K562 (cell line): ENCODE data around the gene CCSER1. TPM values are rescaled to one million over a fixed set of nuclear protein-coding genes. Genes with fewer than 3 reads are reported as not detected.

ENCODE experiments used
- ATAC-seq: fragments of 200-7000 bp; cut with Tn5 transposase; 3 replicates; pipeline ENCODE4 v1.9.1; 2020; ENCODE audit warnings: moderate library complexity
- BruUV-seq: library from RNA; stranded (reverse); fragments of 400-500 nt; replicated peaks from 2 replicates; lab custom pipeline; 2021; lab: Mats Ljungman, UMichigan
- CTCF ChIA-PET: fragments of 300-600 bp; formaldehyde crosslinking; extraction: SDS; loops from one replicate; lab custom pipeline; 2021; ENCODE audit warnings: low intra/inter-chr PET ratio; lab: Yijun Ruan, JAX
- POLR2A ChIA-PET: fragments of 300-600, 350-650 bp; sonication (Branson Sonifier 250); formaldehyde crosslinking; extraction: SDS; loops from one replicate; lab custom pipeline; 2021; ENCODE audit warnings: antibody characterized with exemption, inconsistent platforms; lab: Yijun Ruan, JAX
- DNase-seq, 4 experiments: peaks; one replicate each; pipeline versions ENCODE4 v3.0.0 to v3.0.0-alpha.2; 2011 to 2018; ENCODE audit warnings: low spot score in 3 of 4, mixed read lengths in 3 of 4; ENCODE audit errors: extremely low read depth in 1 of 4
- FAIRE-seq: peaks from 2 replicates; lab custom pipeline; 2011; peaks lifted over from hg19 to GRCh38; lab: Jason Lieb, UNC
- H2AFZ ChIP-seq: 2 replicates; pipeline ENCODE4 v1.6.0; 2011; ENCODE audit warnings: low read depth, low read length, control low read depth, inconsistent platforms
- H3K27ac ChIP-seq: fragments of 200-600 bp; 3 replicates; pipeline ENCODE4 v1.8.0; 2011; ENCODE audit warnings: low read depth, mild to moderate bottlenecking, control low read depth, inconsistent platforms, low read length, moderate library complexity, mixed read lengths; ENCODE audit errors: extremely low read depth
- H3K27me3 ChIP-seq, 2 experiments: fragments of 300-600 bp in 1 of 2; 2 replicates in 1 of 2; 3 replicates in 1 of 2; pipeline versions ENCODE4 v1.6.0 to v1.8.0; 2011; ENCODE audit warnings: inconsistent platforms in 2 of 2, low read length in 2 of 2, mild to moderate bottlenecking in 1 of 2, mixed read lengths in 1 of 2, moderate library complexity in 1 of 2; ENCODE audit not compliant: control insufficient read depth in 2 of 2, insufficient read depth in 2 of 2
- H3K36me3 ChIP-seq: fragments of 300-600 bp; 3 replicates; pipeline ENCODE4 v1.8.0; 2011; ENCODE audit warnings: mild to moderate bottlenecking, low read length, inconsistent platforms; ENCODE audit not compliant: control insufficient read depth, insufficient read depth
- H3K4me1 ChIP-seq, 2 experiments: fragments of 200-600 bp in 1 of 2; replicated peaks in 1 of 2; 2 replicates in 1 of 2; 3 replicates in 1 of 2; pipeline versions ENCODE4 v1.5.1 to v1.8.0; 2011; ENCODE audit warnings: inconsistent platforms in 2 of 2, low read length in 2 of 2, mild to moderate bottlenecking in 1 of 2, mixed read lengths in 1 of 2, moderate library complexity in 1 of 2; ENCODE audit not compliant: control insufficient read depth in 2 of 2, insufficient read depth in 2 of 2
- H3K4me2 ChIP-seq: 2 replicates; pipeline ENCODE4 v1.6.1; 2011; ENCODE audit warnings: low read length, control low read depth, inconsistent platforms, mixed read lengths; ENCODE audit not compliant: insufficient read depth
- H3K4me3 ChIP-seq: fragments of 200-600 bp; sonication (generic), shearing (Covaris generic); 2 replicates; pipeline ENCODE4 v1.5.1; 2016; ENCODE audit warnings: control low read depth, inconsistent platforms
- H3K79me2 ChIP-seq: fragments of 200-600 bp; 3 replicates; pipeline ENCODE4 v1.8.0; 2011; ENCODE audit warnings: low read length, inconsistent platforms; ENCODE audit not compliant: control insufficient read depth, insufficient read depth
- H3K9ac ChIP-seq, 2 experiments: 2 replicates each; pipeline versions ENCODE4 v1.6.0 to v1.6.1; 2011; ENCODE audit warnings: low read depth in 2 of 2, low read length in 2 of 2, control low read depth in 1 of 2, inconsistent platforms in 1 of 2, mild to moderate bottlenecking in 1 of 2, mixed read lengths in 1 of 2; ENCODE audit not compliant: insufficient read depth in 1 of 2
- H3K9me1 ChIP-seq: one replicate; pipeline ENCODE4 v1.6.0; 2011; ENCODE audit warnings: inconsistent platforms, mild to moderate bottlenecking, low read length, moderate library complexity; ENCODE audit not compliant: control insufficient read depth, insufficient read depth
- H3K9me3 ChIP-seq: replicated peaks from 2 replicates; pipeline ENCODE4 v1.5.1; 2011; ENCODE audit warnings: low read depth, low read length, inconsistent platforms; ENCODE audit not compliant: control insufficient read depth, insufficient read depth
- H4K20me1 ChIP-seq: replicated peaks from 2 replicates; pipeline ENCODE4 v1.6.1; 2011; ENCODE audit warnings: low read length, inconsistent platforms, mixed read lengths; ENCODE audit not compliant: control insufficient read depth, insufficient read depth
- CC2D1A ChIP-seq: fragments of 450-650 bp; IDR thresholded peaks from 2 replicates; pipeline ENCODE4 v1.6.1; 2017; ENCODE audit warnings: mild to moderate bottlenecking
- MAZ ChIP-seq, 2 experiments: fragments of 450-650 bp in 1 of 2; sonication (generic) in 1 of 2; formaldehyde crosslinking; IDR thresholded peaks in 1 of 2; conservative IDR thresholded peaks in 1 of 2; 2 replicates each; pipeline versions ENCODE4 v1.4.0 to v1.5.0; 2020; ENCODE audit warnings: mild to moderate bottlenecking in 1 of 2, missing genetic modification reagents in 1 of 2
- MYC ChIP-seq, 2 experiments: fragments of 250-450 bp in 1 of 2; sonication (Bioruptor Pico) in 1 of 2; IDR thresholded peaks; 2 replicates each; pipeline versions ENCODE4 v1.5.1 to v1.6.1; 2012 to 2021; ENCODE audit warnings: low read depth in 2 of 2, borderline replicate concordance in 1 of 2, improper control_type of control experiment in 1 of 2, low read length in 1 of 2, mild to moderate bottlenecking in 1 of 2, moderate library complexity in 1 of 2
- RBM17 ChIP-seq: fragments of 200-400 bp; formaldehyde crosslinking; IDR thresholded peaks from 2 replicates; pipeline ENCODE4 v1.6.1; 2017; ENCODE audit warnings: low read depth, mild to moderate bottlenecking, low read length, borderline replicate concordance
- TAF9B ChIP-seq: fragments of 450-650 bp; IDR thresholded peaks from 2 replicates; pipeline ENCODE4 v1.6.1; 2018; ENCODE audit warnings: mild to moderate bottlenecking; ENCODE audit not compliant: partially characterized antibody
- VEZF1 ChIP-seq: fragments of 200-800 bp; sonication (Bioruptor generic); IDR thresholded peaks from 2 replicates; pipeline ENCODE4 v1.6.1; 2017; ENCODE audit warnings: missing genetic modification characterization, missing compliant biosample characterization
- ZC3H8 ChIP-seq: fragments of 450-650 bp; IDR thresholded peaks from 2 replicates; pipeline ENCODE4 v1.6.1; 2017
- ZNF431 ChIP-seq: sonication (generic); formaldehyde crosslinking; IDR thresholded peaks from 2 replicates; pipeline ENCODE4 v1.8.0; 2022; ENCODE audit warnings: mild to moderate bottlenecking, missing genetic modification reagents
- WGBS: fragments of 100-300 bp; shearing (Covaris generic); methylation state at CpG from one replicate; pipeline ENCODE4 v1.1.6; 2016; ENCODE audit warnings: low coverage, mixed read lengths; ENCODE audit not compliant: insufficient coverage; ENCODE audit errors: missing lambda C conversion rate; 5-methylcytosine and 5-hydroxymethylcytosine counted together
- in situ Hi-C: fragments of 300-500 bp; cut with MboI; formaldehyde crosslinking; loops from 4 replicates; pipeline ENCODE4 v1.15.0; 2018; ENCODE audit warnings: inconsistent platforms, mixed read lengths
- intact Hi-C: fragments of 100-400 bp; cut with micrococcal nuclease; formaldehyde crosslinking; loops from 2 replicates; pipeline ENCODE4 v1.14.2; 2022
- polyA plus RNA-seq, 8 experiments: library from polyadenylated mRNA; depleted of rRNA in 4 of 8; stranded (reverse) in 5 of 8; unstranded in 3 of 8; fragments of >200 nt; fragmentation: Nextera tagmentation in 2 of 8; fragmentation: Illumina TruSeq in 1 of 8; extraction: Ambion mirVana in 2 of 8; extraction: Trizol in 1 of 8; gene quantifications; 2 replicates each; pipeline versions ENCODE4 v1.2.1 to v1.2.3, GENCODE V29; 2011 to 2014; ENCODE audit warnings: inconsistent platforms in 1 of 8, missing spikeins in 1 of 8
- total RNA-seq, 7 experiments: library from RNA; depleted of rRNA in 6 of 7; stranded (reverse); fragments of >200 nt in 6 of 7; fragmentation: Illumina TruSeq in 2 of 7; extraction: Trizol in 2 of 7; gene quantifications; 2 replicates each; pipeline versions ENCODE4 v1.2.1 to v1.2.3, GENCODE V29; 2011 to 2021; ENCODE audit warnings: low replicate concordance in 1 of 7

The CCSER1 gene
- total and polyA plus RNA-seq, 9 of the 15 experiments (the other 6 are each of a cell fraction or from before 2014, with no cell fraction given): not detected

GRCh38 chr4:90078440-90078839, 48.8 kb upstream of the CCSER1 start:
- CTCF ChIA-PET: no interaction called here
- no peak for ATAC-seq
- POLR2A ChIA-PET: no interaction called here
- TF ChIP-seq MYC (IDR thresholded peaks at IDR 0.05; ENCODE audit: low read depth, low read length) (no peak), MYC (CRISPR knock-in tag; IDR thresholded peaks at IDR 0.05; ENCODE audit: borderline replicate concordance, low read depth) (no peak), MAZ (CRISPR knock-in tag; conservative IDR thresholded peaks at IDR 0.05 in 1 of 2, IDR thresholded peaks at IDR 0.05 in 1 of 2) (no peak), RBM17 (no peak), TAF9B (no peak), CC2D1A (no peak), ZC3H8 (no peak)
- no peak for DNase-seq
- H3K36me3 ChIP-seq: no peaks in the 10 kb centered on the region
- H3K4me1 ChIP-seq: no peaks in the 10 kb centered on the region
- H3K9me3 ChIP-seq: no peaks in the 10 kb centered on the region
- no peak overlapping the region for H3K27ac ChIP-seq
- no peaks in the 10 kb centered on the region for H4K20me1 ChIP-seq
- H3K79me2 ChIP-seq: no peaks in the 10 kb centered on the region
- BruUV-seq: no TSS peak
- H2AFZ ChIP-seq: no peak overlapping the region
- no peak overlapping the region for H3K9ac ChIP-seq
- no peak for FAIRE-seq
- H3K4me3 ChIP-seq: no peak overlapping the region
- H3K27me3 ChIP-seq: no peaks in the 10 kb centered on the region
- in situ Hi-C loops (no loop called here), intact Hi-C loops (no loop called here)
- H3K4me2 ChIP-seq: no peak overlapping the region
- H3K9me1 ChIP-seq: no peaks in the 10 kb centered on the region

- Histone ChIP-seq H3K9ac (no peak overlapping the region), H3K4me2 (no peak overlapping the region), H3K9me1 (no peaks in the 10 kb centered on the region), H3K27me3 (no peaks in the 10 kb centered on the region), H3K4me3 (no peak overlapping the region), H4K20me1 (no peaks in the 10 kb centered on the region), H3K36me3 (no peaks in the 10 kb centered on the region), H3K79me2 (no peaks in the 10 kb centered on the region), H3K9me3 (no peaks in the 10 kb centered on the region), H2AFZ (no peak overlapping the region), H3K27ac (no peak overlapping the region), H3K4me1 (no peaks in the 10 kb centered on the region)
- DNase-seq (no peak), ATAC-seq (no peak), FAIRE-seq (no peak)
- intact Hi-C loops (no loop called here), in situ Hi-C loops (no loop called here)
- ChIA-PET POLR2A (no interaction called here), CTCF (no interaction called here)
- TF ChIP-seq ZNF431 (no peak), VEZF1 (no peak)
- no TSS peak for BruUV-seq
- WGBS: 4% methylated on average over 2 of the region's 2 CpGs
Observed at GRCh38 chr4:90080116-90080515, 47.1 kb upstream of the CCSER1 start.
